HG02981 (cell line): ENCODE data around the gene UBR2.
"Not testable (repeated sequence)": the region's sequence is repeated elsewhere in the genome, so short reads cannot be mapped to it uniquely, and the experiment has no call there.

Source experiments
- ATAC-seq: cut with Tn5 transposase; IDR thresholded peaks from one replicate; pipeline ENCODE4 v1.9.1; 2021; ENCODE audit warnings: mild to moderate bottlenecking, moderate library complexity; ENCODE audit not compliant: unreplicated experiment

Gene UBR2

GRCh38 chr6:42616716-42617115, 52.9 kb downstream of the UBR2 start:
- no peak for ATAC-seq

DNA sequence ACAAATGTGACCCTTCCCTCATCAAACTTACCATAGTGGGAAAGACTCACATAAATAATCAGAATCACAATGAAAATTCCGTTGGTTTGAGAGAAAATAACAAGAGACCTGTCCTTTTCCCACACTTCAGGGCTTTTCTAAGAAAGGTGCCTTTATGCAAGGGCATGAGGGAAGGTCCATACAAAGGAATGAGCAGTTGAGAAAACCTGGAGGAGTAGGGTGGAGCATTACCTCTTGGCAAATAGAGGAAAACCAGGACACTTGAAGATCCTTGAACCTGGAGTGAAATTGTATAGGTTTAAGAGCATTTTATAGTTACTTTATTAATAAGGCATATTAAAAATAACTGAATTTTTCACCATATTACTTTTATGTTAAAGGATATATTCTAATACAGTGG, 54.3 kb downstream of the UBR2 start:
- no peak for ATAC-seq

GRCh38 chr6:42618686-42619085, 54.9 kb downstream of the UBR2 start:
- no peak for ATAC-seq

GRCh38 chr6:42619963-42620362, 56.1 kb downstream of the UBR2 start:
- no peak for ATAC-seq

DNA sequence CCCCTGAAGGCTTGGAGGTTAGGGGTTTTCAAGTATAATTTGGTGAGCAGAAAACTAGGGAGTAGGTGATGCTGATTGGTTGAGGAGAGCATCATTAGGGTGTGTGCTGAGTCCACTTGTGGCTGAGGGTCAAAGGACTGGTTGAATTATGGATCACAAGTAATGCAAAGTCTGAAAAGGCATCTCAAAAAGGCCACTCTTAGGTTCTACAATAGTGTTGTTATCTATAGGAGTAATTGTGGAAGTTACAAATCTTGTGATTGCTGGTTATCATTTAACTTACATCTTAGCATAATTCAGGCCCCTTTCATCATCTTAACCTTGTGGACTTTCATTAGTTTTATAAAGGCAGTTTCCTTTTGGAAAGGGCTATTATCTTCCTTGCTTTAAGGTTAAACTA, 60.8 kb downstream of the UBR2 start:
- ATAC-seq: no peak

- ATAC-seq: no peak
Observed at GRCh38 chr6:42627044-42627443, 63.2 kb downstream of the UBR2 start.

GRCh38 chr6:42627674-42628073, 63.8 kb downstream of the UBR2 start:
- no peak for ATAC-seq

GRCh38 chr6:42628604-42629003, 64.8 kb downstream of the UBR2 start:
- no peak for ATAC-seq

GRCh38 chr6:42629845-42630244, 66.0 kb downstream of the UBR2 start:
- ATAC-seq: no peak

DNA sequence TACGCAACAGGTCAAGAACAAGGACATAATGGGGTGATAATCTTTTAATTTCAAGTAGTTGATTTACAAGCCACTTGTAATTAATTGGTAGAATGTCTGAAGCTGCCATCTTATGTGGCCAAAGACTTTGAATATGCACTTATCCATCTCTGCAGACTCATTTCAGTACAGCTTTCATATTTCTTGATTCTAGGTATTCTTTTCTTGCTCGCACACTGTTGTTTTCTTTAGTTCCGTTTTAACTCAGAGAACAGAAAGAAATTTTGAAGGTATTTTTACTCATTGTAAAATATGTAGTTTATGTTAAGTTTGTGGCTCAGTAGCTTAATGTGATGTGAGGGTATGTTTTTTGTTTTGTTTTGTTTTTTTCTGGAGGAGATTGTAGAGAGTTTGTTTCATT, 73.9 kb downstream of the UBR2 start:
- ATAC-seq: no peak

GRCh38 chr6:42642794-42643193, 79.0 kb downstream of the UBR2 start:
- ATAC-seq: no peak

GRCh38 chr6:42644211-42644610, 80.4 kb downstream of the UBR2 start:
- no peak for ATAC-seq

GRCh38 chr6:42652024-42652746, 88.4 kb downstream of the UBR2 start:
- ATAC-seq: no peak

DNA sequence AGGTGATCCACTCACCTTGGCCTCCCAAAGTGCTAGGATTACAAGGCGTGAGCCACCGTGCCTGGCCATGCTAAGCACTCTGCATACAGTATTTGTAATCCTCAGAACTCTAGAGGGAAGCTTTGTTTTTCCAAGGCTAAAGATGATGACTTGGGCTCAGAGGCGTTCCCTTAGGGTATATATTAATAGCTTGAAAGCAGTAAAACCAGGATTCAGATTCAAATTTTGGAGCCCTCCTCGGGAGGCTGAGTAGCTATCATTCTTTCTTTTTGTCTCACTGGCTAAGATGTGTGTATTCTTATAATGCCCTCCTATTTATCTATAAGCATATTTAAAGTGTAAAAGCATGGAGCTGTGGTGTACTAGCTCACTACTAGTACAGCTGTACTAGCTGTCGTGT, 90.0 kb downstream of the UBR2 start:
- ATAC-seq: no peak

DNA sequence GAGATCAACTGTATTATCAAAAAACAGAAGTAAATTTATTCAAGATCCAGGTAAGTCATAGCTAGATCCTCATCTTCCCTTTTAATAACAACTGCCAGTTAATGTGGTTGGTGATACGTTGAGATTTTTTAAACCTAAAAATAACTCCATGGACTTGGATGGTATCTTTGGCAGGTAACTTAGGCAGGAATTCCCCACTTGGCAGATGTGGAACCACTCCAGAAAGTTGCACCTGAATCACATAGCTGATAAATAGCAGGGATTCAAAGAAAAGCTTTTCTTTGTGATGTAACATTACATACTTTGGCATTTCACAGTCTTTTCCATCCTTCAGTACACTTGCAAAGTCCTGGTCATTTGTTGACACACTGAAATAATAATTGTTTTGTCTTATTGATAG, 96.0 kb downstream of the UBR2 start:
- ATAC-seq: no peak

- ATAC-seq: no peak
Observed at GRCh38 chr6:42661540-42662153, 97.8 kb downstream of the UBR2 start.

DNA sequence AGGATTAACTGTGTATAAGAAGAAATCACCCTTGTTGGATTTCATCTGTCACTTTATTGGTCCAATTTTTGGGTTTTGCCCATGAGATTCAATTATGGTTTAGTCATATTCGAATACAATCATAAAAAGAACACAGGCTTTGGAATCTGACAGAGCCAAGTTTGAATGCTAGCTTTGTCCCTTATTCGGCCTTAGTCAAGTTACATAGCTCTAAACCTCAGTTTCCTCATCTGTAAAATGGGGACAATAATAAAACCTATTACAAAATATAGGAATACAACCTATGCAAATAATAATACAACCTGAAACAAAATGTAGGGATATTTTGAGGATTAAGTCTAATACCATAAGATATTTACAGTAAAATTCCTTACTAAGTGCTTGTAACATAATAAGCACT, 100.9 kb downstream of the UBR2 start:
- ATAC-seq: no peak

DNA sequence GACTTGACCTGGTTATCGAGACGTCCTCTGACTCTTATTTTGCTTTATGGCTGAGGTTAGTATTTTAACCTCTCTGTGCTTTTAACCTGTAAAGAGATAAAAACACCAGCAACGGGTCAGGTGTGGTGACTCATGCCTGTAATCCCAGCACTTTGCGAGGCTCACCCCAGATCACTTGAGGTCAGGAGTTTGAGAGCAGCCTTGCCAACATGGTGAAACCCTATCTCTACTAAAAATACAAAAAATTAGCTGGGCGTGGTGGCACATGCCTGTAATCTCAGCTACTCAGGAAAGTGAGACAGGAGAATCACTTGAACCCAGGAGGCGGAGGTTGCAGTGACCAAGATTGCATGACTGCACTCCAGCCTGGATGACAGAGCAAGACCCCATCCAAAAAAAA, 110.5 kb downstream of the UBR2 start:
- ATAC-seq: not testable (repeated sequence)

DNA sequence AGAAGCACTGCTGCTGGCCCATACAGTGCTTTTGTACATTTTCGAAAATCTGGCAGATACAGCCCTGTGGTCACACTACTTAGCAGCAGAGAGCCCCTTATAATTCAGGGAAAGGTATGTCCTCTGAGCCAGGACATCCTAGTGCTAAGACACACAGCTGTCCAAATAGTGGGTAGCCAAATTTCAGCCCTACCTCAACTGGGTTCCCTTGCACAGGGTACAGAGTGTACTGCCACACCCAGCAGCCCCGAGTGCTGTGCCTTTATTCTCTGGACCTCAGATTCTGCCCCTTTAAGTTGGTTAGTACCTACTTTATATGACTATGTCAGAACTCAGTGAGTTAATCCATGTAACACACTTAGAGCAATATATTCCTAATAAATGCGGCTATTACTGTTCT, 111.0 kb downstream of the UBR2 start:
- ATAC-seq: no peak

GRCh38 chr6:42679358-42679757, 115.5 kb downstream of the UBR2 start:
- no peak for ATAC-seq

- no peak for ATAC-seq
Observed at GRCh38 chr6:42688281-42688680, 124.5 kb downstream of the UBR2 start.

GRCh38 chr6:42689371-42689770, 125.5 kb downstream of the UBR2 start:
- no peak for ATAC-seq

DNA sequence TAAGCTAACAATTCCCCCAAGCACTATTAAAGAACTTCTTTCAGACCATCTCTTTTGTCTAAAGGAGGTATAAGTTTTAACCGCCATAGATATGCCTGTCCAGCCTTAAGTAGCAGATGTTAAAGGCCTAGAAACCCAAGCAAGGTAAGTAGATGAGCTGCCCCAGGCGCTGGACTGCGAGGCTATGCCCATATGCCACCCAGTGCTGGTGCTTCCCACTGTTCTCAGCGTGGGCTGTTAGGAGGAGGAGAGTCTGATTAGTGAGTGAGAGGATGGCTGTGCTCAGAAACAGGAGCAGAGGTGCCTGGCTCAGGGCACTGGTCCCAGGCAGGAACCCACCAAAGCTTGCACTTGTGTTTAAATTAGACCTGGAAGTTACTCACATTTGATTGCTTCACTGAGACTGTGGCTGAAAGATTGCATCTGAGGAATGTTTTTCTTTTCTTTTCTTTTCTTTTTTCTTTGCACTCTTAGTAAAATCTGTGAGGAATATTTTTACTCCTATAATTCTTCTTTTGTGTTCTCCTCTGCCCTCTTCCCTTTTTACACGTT, 126.4 kb downstream of the UBR2 start:
- ATAC-seq: no peak
